ENCODE results near the gene PUSL1. TPM values are rescaled to one million over a fixed set of nuclear protein-coding genes. Genes with fewer than 3 reads are reported as not detected.

The PUSL1 gene
- total and polyA plus RNA-seq, 2 donors, result 10.0 to 12.5 TPM

DNA sequence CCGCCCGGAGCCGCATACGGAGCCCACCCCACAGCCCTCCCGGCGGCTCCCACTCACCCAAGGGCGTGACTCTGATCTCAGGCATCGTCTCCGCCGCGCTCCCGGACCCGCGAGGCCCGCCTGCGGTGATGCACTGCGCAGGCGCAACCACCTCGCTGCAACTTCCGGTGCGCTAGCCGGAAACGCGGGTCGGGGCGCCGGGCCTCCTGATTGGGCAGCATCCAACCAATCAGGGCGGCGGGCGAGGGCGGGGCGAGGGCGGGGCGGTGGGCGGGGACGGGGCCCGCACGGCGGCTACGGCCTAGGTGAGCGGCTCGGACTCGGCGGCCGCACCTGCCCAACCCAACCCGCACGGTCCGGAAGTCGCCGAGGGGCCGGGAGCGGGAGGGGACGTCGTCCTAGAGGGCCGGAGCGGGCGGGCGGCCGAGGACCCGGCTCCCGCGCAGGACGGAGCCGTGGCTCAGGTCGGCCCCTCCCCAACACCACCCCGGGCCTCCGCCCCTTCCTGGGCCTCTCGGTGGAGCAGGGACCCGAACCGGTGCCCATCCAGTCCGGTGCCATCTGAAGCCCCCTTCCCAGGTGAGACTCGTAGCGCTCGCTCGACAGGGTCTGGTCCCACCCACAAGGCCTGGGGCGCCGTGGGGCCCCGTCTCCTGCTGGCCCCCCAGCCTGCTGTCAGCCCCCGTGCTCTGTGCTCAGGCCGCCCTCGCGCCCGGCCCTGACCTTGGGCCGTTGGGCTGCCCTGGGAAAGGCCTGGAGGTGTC, 16.3 kb downstream of the PUSL1 start, which contains the start of the genes CPTP and INTS11:
CPTP (plus strand) TSS at position 279 of the 764 bp plus-strand sequence. CDS start 2,109 bp downstream, outside the sequence.
INTS11 (minus strand) TSS at position 137 of the 764 bp plus-strand sequence; CDS start at position 85, 52 bp downstream.
- peak within 1 kb of the TSS; percentile 68 to 95 for H3K4me3 ChIP-seq (ENCODE audit: low read length in 2 of 2)
- WGBS, result 7% methylated on average over 84 of the region's 84 CpGs
- DNase-seq (ENCODE audit: low read depth in 6 of 9, low spot score in 9 of 9), result peak; percentile 69 to 96 (median 89)
- peaks cover 27 to 31% of the 10 kb centered on the region in 2 donors for H3K36me3 ChIP-seq (ENCODE audit: control insufficient read depth in 2 of 2, insufficient read depth in 2 of 2, low read length in 1 of 2)
- H3K27me3 ChIP-seq (ENCODE audit: control insufficient read depth in 2 of 2, insufficient read depth in 1 of 2, low read length in 1 of 2), result no peaks in the 10 kb centered on the region
- H3K9me3 ChIP-seq (ENCODE audit: control insufficient read depth in 2 of 2, insufficient read depth in 1 of 2, low read length in 1 of 2), result peaks cover 1 to 2% of the 10 kb centered on the region in 2 donors
- H3K4me1 ChIP-seq (ENCODE audit: control insufficient read depth in 2 of 2, insufficient read depth in 2 of 2, low read length in 2 of 2), result peaks cover 26 to 29% of the 10 kb centered on the region in 2 donors
- H3K27ac ChIP-seq (ENCODE audit: low read depth in 1 of 2, low read length in 1 of 2), result peak within 1 kb of the TSS; percentile 69 to 78

DNA sequence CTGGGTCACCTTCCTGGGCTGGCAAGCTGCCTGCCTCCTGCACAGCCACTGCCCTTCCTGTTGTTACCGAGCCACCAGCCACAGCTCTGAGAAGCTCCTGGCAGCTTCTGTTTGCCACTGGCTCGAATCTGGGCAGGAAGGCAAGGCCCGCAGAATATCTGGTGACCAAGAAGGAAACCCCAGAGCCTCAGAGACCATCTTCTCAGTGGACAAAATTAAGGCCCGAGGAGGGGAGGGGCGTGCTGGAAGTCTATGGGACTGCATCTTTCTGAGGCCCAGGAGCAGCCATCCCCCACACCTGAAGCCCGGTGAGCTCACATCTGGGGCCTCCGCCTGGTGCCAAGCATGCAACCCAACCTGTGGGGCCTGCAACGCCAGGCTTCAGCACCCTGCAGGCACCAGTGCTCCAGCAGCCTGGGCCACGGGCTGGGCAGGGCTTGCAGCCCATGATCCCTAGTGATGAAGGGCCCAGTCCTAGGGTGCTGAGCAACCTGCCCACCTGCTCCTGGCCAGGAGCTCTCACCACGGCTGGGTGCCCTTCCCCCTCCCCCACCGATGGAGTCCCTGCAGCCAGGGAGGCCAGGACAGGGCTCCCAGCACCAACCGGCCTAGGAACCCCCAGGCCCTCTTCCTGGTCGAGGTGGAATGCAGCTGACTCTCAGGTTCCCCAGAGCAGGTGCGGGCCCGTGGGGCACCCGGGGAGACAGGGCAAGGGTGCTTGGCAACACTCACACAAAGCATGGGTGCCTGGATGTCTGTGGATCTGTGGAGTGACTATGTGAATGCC, 17.1 kb downstream of the PUSL1 start:
- H3K4me1 ChIP-seq (ENCODE audit: control insufficient read depth in 2 of 2, insufficient read depth in 2 of 2, low read length in 2 of 2), result peaks cover 26 to 29% of the 10 kb centered on the region in 2 donors
- H3K9me3 ChIP-seq (ENCODE audit: control insufficient read depth in 2 of 2, insufficient read depth in 1 of 2, low read length in 1 of 2), result peaks cover 1 to 9% of the 10 kb centered on the region in 2 donors
- no peaks in the 10 kb centered on the region for H3K27me3 ChIP-seq (ENCODE audit: control insufficient read depth in 2 of 2, insufficient read depth in 1 of 2, low read length in 1 of 2)
- H3K36me3 ChIP-seq (ENCODE audit: control insufficient read depth in 2 of 2, insufficient read depth in 2 of 2, low read length in 1 of 2), result peaks cover 21 to 23% of the 10 kb centered on the region in 2 donors
- H3K4me3 ChIP-seq (ENCODE audit: low read length in 2 of 2), result peak overlapping the region; percentile 68 to 95
- no peak for DNase-seq (ENCODE audit: low read depth in 6 of 9, low spot score in 9 of 9)
- peak overlapping the region; percentile 69 to 76 for H3K27ac ChIP-seq (ENCODE audit: low read depth in 1 of 2, low read length in 1 of 2)
- WGBS, result 74% methylated on average over 16 of the region's 16 CpGs

DNA sequence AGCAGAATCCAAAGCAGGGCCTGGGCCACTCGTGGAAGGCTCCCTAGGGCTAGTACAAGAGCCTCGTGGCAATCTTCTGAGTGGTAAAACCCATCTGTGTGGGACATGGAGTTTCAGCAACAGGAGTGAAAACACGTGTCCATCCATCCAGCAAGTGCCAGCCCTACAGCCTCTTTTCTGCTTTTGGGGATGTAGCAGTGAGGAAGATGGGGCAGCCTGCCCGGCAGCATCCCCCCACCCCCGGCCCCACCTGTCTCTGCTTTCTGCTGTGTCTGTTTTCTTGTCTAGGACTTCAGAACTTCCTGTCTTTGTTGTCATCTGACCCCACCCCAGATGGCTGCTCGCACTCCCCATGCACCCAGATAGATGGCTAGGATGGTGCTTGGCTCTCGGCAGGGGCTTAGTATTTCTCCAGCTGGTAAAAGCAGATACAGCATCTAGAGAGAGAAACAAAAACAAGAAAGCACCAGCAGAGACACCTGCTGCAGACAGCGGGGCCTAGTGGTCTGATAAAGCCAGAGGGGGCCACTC, 17.7 kb downstream of the PUSL1 start:
- H3K36me3 ChIP-seq (ENCODE audit: control insufficient read depth in 2 of 2, insufficient read depth in 2 of 2, low read length in 1 of 2), result peaks cover 21% of the 10 kb centered on the region in 2 donors
- H3K27me3 ChIP-seq (ENCODE audit: control insufficient read depth in 2 of 2, insufficient read depth in 1 of 2, low read length in 1 of 2), result no peaks in the 10 kb centered on the region
- H3K27ac ChIP-seq (ENCODE audit: low read depth in 1 of 2, low read length in 1 of 2), result peak overlapping the region; percentile 69 to 81
- H3K4me1 ChIP-seq (ENCODE audit: control insufficient read depth in 2 of 2, insufficient read depth in 2 of 2, low read length in 2 of 2), result peaks cover 26 to 29% of the 10 kb centered on the region in 2 donors
- H3K4me3 ChIP-seq (ENCODE audit: low read length in 2 of 2), result peak overlapping the region; percentile 68 to 95
- DNase-seq (ENCODE audit: low read depth in 6 of 9, low spot score in 9 of 9), result peak in 1 of 9 donors; percentile 39
- 66% methylated on average over 8 of the region's 8 CpGs for WGBS
- peaks cover 1 to 16% of the 10 kb centered on the region in 2 donors for H3K9me3 ChIP-seq (ENCODE audit: control insufficient read depth in 2 of 2, insufficient read depth in 1 of 2, low read length in 1 of 2)

DNA sequence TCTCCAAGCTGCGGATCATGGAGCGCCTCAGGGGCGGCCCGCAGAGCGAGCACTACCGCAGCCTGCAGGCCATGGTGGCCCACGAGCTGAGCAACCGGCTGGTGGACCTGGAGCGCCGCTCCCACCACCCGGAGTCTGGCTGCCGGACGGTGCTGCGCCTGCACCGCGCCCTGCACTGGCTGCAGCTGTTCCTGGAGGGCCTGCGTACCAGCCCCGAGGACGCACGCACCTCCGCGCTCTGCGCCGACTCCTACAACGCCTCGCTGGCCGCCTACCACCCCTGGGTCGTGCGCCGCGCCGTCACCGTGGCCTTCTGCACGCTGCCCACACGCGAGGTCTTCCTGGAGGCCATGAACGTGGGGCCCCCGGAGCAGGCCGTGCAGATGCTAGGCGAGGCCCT, 18.9 kb downstream of the PUSL1 start:
- Histone ChIP-seq H3K9me3 (ENCODE audit: control insufficient read depth in 2 of 2, insufficient read depth in 1 of 2, low read length in 1 of 2) (peaks cover 1 to 21% of the 10 kb centered on the region in 2 donors), H3K27ac (ENCODE audit: low read depth in 1 of 2, low read length in 1 of 2) (no peak overlapping the region), H3K4me1 (ENCODE audit: control insufficient read depth in 2 of 2, insufficient read depth in 2 of 2, low read length in 2 of 2) (peaks cover 26 to 29% of the 10 kb centered on the region in 2 donors), H3K36me3 (ENCODE audit: control insufficient read depth in 2 of 2, insufficient read depth in 2 of 2, low read length in 1 of 2) (peaks cover 16 to 21% of the 10 kb centered on the region in 2 donors), H3K4me3 (ENCODE audit: low read length in 2 of 2) (no peak overlapping the region), H3K27me3 (ENCODE audit: control insufficient read depth in 2 of 2, insufficient read depth in 1 of 2, low read length in 1 of 2) (no peaks in the 10 kb centered on the region)
- WGBS, result 96% methylated on average over 40 of the region's 40 CpGs
- no peak for DNase-seq (ENCODE audit: low read depth in 6 of 9, low spot score in 9 of 9)

DNA sequence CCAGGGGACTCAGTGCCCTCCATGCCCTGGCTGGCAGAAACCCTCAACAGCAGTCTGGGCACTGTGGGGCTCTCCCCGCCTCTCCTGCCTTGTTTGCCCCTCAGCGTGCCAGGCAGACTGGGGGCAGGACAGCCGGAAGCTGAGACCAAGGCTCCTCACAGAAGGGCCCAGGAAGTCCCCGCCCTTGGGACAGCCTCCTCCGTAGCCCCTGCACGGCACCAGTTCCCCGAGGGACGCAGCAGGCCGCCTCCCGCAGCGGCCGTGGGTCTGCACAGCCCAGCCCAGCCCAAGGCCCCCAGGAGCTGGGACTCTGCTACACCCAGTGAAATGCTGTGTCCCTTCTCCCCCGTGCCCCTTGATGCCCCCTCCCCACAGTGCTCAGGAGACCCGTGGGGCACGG, 19.9 kb downstream of the PUSL1 start:
- Histone ChIP-seq H3K27ac (ENCODE audit: low read depth in 1 of 2, low read length in 1 of 2) (no peak overlapping the region), H3K4me1 (ENCODE audit: control insufficient read depth in 2 of 2, insufficient read depth in 2 of 2, low read length in 2 of 2) (peaks cover 21 to 23% of the 10 kb centered on the region in 2 donors), H3K9me3 (ENCODE audit: control insufficient read depth in 2 of 2, insufficient read depth in 1 of 2, low read length in 1 of 2) (peaks cover 1 to 21% of the 10 kb centered on the region in 2 donors), H3K27me3 (ENCODE audit: control insufficient read depth in 2 of 2, insufficient read depth in 1 of 2, low read length in 1 of 2) (no peaks in the 10 kb centered on the region), H3K36me3 (ENCODE audit: control insufficient read depth in 2 of 2, insufficient read depth in 2 of 2, low read length in 1 of 2) (peaks cover 16% of the 10 kb centered on the region in 2 donors), H3K4me3 (ENCODE audit: low read length in 2 of 2) (no peak overlapping the region)
- no peak for DNase-seq (ENCODE audit: low read depth in 6 of 9, low spot score in 9 of 9)
- WGBS, result 97% methylated on average over 15 of the region's 15 CpGs

DNA sequence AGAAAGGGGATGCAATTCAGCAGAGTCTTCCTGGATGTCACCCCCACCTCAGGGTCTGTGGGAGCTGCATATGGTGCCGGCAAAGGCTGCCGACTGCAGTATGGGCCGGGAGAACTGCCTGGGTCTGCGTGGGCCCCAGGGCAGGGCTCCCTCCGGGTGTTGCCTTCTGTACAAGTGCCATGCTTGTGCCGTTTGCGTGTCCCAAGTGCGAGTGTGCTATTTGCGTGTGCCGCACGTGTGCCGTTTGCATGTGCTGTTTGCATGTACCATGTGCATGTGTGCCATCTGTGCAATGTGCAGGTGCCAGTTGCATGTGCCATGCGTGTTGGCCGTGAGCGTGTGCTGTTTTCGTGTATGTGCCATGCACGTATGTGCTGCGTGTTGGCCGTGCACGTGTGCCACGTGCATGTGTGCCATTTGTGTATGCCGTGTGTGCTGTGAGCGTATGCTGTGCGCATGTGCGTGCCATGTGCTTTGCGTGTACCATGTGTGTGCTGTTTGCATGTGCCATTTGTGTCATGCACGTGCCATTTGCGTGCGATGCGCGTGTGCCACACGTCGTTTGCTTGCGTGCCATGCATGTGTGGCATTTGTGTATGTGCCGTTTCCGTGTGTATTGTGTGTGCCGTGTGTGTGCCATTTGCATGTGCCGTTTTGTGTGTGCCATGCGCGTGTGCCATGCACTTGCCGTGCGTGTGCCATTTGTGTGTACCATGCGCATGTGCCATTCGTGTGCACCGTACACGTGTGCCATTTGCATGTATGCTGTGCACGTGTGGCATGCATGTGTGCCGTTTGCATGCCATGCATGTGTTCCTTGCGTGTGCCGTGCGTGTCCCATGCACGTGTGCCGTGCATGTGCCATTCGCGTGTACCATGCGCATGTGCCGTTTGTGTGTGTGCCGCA, 21.2 kb downstream of the PUSL1 start:
- no peaks in the 10 kb centered on the region for H3K27me3 ChIP-seq (ENCODE audit: control insufficient read depth in 2 of 2, insufficient read depth in 1 of 2, low read length in 1 of 2)
- H3K4me3 ChIP-seq (ENCODE audit: low read length in 2 of 2), result no peak overlapping the region
- peaks cover 1 to 21% of the 10 kb centered on the region in 2 donors for H3K9me3 ChIP-seq (ENCODE audit: control insufficient read depth in 2 of 2, insufficient read depth in 1 of 2, low read length in 1 of 2)
- H3K27ac ChIP-seq (ENCODE audit: low read depth in 1 of 2, low read length in 1 of 2), result no peak overlapping the region
- DNase-seq (ENCODE audit: low read depth in 6 of 9, low spot score in 9 of 9), result no peak
- WGBS, result 95% methylated on average over 58 of the region's 58 CpGs
- H3K4me1 ChIP-seq (ENCODE audit: control insufficient read depth in 2 of 2, insufficient read depth in 2 of 2, low read length in 2 of 2), result peaks cover 17 to 19% of the 10 kb centered on the region in 2 donors
- H3K36me3 ChIP-seq (ENCODE audit: control insufficient read depth in 2 of 2, insufficient read depth in 2 of 2, low read length in 1 of 2), result peaks cover 16% of the 10 kb centered on the region in 2 donors

DNA sequence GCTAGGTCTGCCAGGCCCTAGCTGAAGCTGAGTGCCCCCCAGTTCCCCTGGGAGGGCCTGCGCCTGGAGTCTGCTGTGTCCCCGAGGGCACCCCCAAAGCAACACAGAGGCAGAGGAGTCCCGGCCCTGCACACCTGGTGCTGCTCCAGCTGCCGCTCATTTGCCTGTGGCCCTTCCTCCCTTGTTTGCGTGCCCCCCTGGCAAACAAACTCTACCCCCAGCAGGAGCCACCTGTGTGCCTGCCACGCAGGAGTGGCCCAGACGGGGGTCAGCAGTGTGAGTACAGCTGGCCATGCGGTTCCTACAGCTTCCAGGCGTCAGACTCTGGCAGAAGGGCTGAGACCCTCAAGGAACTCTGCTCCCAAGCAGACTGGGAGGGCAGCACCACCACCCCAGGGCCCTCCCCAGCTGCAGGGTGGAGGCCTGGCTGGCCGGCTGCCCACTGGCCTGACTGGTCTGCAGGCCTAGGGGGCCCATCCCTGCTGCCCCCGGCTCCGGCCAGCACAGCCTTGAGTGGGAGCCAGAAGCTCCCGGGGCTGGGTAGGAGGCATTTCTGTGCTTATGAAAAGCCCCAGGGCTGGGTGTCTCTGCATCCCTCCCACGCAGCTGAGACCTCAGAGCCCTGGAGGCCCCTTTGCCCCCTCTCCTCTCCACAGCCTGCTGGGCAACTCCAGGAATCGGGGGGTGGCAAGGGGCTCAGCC, 22.1 kb downstream of the PUSL1 start:
- Histone ChIP-seq H3K9me3 (ENCODE audit: control insufficient read depth in 2 of 2, insufficient read depth in 1 of 2, low read length in 1 of 2) (peaks cover 1 to 21% of the 10 kb centered on the region in 2 donors), H3K27me3 (ENCODE audit: control insufficient read depth in 2 of 2, insufficient read depth in 1 of 2, low read length in 1 of 2) (no peaks in the 10 kb centered on the region), H3K27ac (ENCODE audit: low read depth in 1 of 2, low read length in 1 of 2) (no peak overlapping the region), H3K36me3 (ENCODE audit: control insufficient read depth in 2 of 2, insufficient read depth in 2 of 2, low read length in 1 of 2) (peaks cover 16% of the 10 kb centered on the region in 2 donors), H3K4me1 (ENCODE audit: control insufficient read depth in 2 of 2, insufficient read depth in 2 of 2, low read length in 2 of 2) (peaks cover 11 to 13% of the 10 kb centered on the region in 2 donors), H3K4me3 (ENCODE audit: low read length in 2 of 2) (no peak overlapping the region)
- WGBS, result 90% methylated on average over 15 of the region's 15 CpGs
- DNase-seq (ENCODE audit: low read depth in 6 of 9, low spot score in 9 of 9), result no peak
